Motor neuron (in vitro differentiated cells): Measurements from ENCODE around the gene LIMK2. TPM values are rescaled to one million over a fixed set of nuclear protein-coding genes. Genes with fewer than 3 reads are reported as not detected.
"Not testable (repeated sequence)": the region's sequence is repeated elsewhere in the genome, so short reads cannot be mapped to it uniquely, and the experiment has no call there.

ENCODE experiments used
- ATAC-seq, 8 experiments: fragments of 200-7000 bp; cut with Tn5 transposase; replicated peaks in 6 of 8; 2 replicates each; pipeline ENCODE4 v1.8.0; 2021; ENCODE audit warnings: mild to moderate bottlenecking in 8 of 8, moderate library complexity in 8 of 8
- H3K27ac ChIP-seq, 2 donors: fragments of 250-450 bp; sonication (Bioruptor Pico); 2 replicates each; pipeline ENCODE4 v1.9.0; 2021; ENCODE audit warnings: antibody characterized with exemption in 2 of 2, mild to moderate bottlenecking in 2 of 2, moderate library complexity in 1 of 2
- H3K4me1 ChIP-seq, 2 donors: fragments of 250-450 bp; sonication (Bioruptor Pico); replicated peaks in 1 of 2; 2 replicates each; pipeline ENCODE4 v1.6.1; 2021; ENCODE audit warnings: antibody characterized with exemption in 2 of 2, mild to moderate bottlenecking in 2 of 2, moderate library complexity in 1 of 2
- H3K4me3 ChIP-seq, 5 donors: fragments of 250-450 bp; sonication (Bioruptor Pico); 2 replicates each; pipeline ENCODE4 v1.9.0; 2021; ENCODE audit warnings: antibody characterized with exemption in 5 of 5, mild to moderate bottlenecking in 5 of 5, moderate library complexity in 4 of 5
- WGBS, 10 experiments: fragments of 450-650 bp; shearing (Covaris generic); methylation state at CpG; one replicate each; pipeline ENCODE4 v1.0.0; 2022; 5-methylcytosine and 5-hydroxymethylcytosine counted together
- in situ Hi-C, 9 experiments: fragments of 400-800 bp; cut with MboI; loops; one replicate each; pipeline ENCODE4 v1.15.0; 2021; ENCODE audit warnings: low sequenced_read_pairs in 9 of 9, low pct_unique_long_range_greater_than_20kb in 2 of 9; ENCODE audit not compliant: unreplicated experiment in 9 of 9
- total RNA-seq, 8 experiments: library from RNA; unstranded; fragments of 300-600 nt; gene quantifications; 2 replicates each; pipeline versions ENCODE4 v1.2.3 to v1.2.4, GENCODE V29; 2022

Gene LIMK2
- total RNA-seq: 10 to 100 TPM; 10.1 to 58.5 (median 26.3) TPM

GRCh38 chr22:31211862-31212730 is at the start of gene LIMK2:
LIMK2 (plus strand) TSS chr22:31212298; CDS start chr22:31212409, 111 bp downstream.
- ATAC-seq: peak; percentile 94 to 99 (median 97)
- Histone ChIP-seq H3K4me3 (peak within 1 kb of the TSS; percentile 44 to 84 (median 54)), H3K4me1 (peaks cover 5% of the 10 kb centered on the region in 2 donors), H3K27ac (no peak within 1 kb of the TSS)
- 13 to 24% (median 20%) methylated on average over 1 to 3 of the region's 64 CpGs; no CpG with 5 or more reads in 7 of the 10 experiments for WGBS, 10 experiments
- in situ Hi-C loops: no loop called here

GRCh38 chr22:31170971-31171370 is 41.1 kb upstream of the LIMK2 start:
- Histone ChIP-seq H3K27ac (no peak overlapping the region), H3K4me1 (no peaks in the 10 kb centered on the region), H3K4me3 (no peak overlapping the region)
- 93 to 100% (median 100%) methylated on average over 1 to 4 of the region's 4 CpGs; no CpG with 5 or more reads in 4 of the 10 experiments for WGBS, 10 experiments
- no peak for ATAC-seq
- in situ Hi-C loops: no loop called here

GRCh38 chr22:31171734-31172133 is 40.4 kb upstream of the LIMK2 start:
- 74 to 100% (median 100%) methylated on average over 1 to 5 of the region's 9 CpGs; no CpG with 5 or more reads in 5 of the 10 experiments for WGBS, 10 experiments
- H3K4me1 ChIP-seq, in situ Hi-C loops, H3K4me3 ChIP-seq, H3K27ac ChIP-seq, ATAC-seq: not testable (repeated sequence)

GRCh38 chr22:31173386-31174145 is 38.5 kb upstream of the LIMK2 start:
- ATAC-seq: peak in 3 of 8 experiments; percentile 35 to 76 (median 67)
- 10 to 100% (median 84%) methylated on average over 1 to 5 of the region's 5 CpGs; no CpG with 5 or more reads in 2 of the 10 experiments for WGBS, 10 experiments
- in situ Hi-C loops: no loop called here

GRCh38 chr22:31176923-31177322 is 35.2 kb upstream of the LIMK2 start:
- WGBS, 10 experiments: 60 to 100% (median 80%) methylated on average over 1 of the region's 1 CpG; no CpG with 5 or more reads in 5 of the 10 experiments
- no peak overlapping the region for H3K27ac ChIP-seq
- in situ Hi-C loops: no loop called here

More at GRCh38 chr22:31173386-31174145, 38.5 kb upstream of the LIMK2 start:
- Histone ChIP-seq H3K4me3 (no peak overlapping the region), H3K27ac (no peak overlapping the region), H3K4me1 (no peaks in the 10 kb centered on the region)

GRCh38 chr22:31177420-31178162 is 34.5 kb upstream of the LIMK2 start:
- H3K4me3 ChIP-seq: no peak overlapping the region
- no peaks in the 10 kb centered on the region for H3K4me1 ChIP-seq
- ATAC-seq: peak in 3 of 8 experiments; percentile 39 to 64 (median 53)
- H3K27ac ChIP-seq: no peak overlapping the region
- 31 to 100% (median 79%) methylated on average over 1 to 6 of the region's 6 CpGs; no CpG with 5 or more reads in 2 of the 10 experiments for WGBS, 10 experiments
- in situ Hi-C loops: no loop called here

More at GRCh38 chr22:31176923-31177322, 35.2 kb upstream of the LIMK2 start:
- Histone ChIP-seq H3K4me3 (no peak overlapping the region), H3K4me1 (no peaks in the 10 kb centered on the region)
- ATAC-seq: no peak

- 72 to 100% (median 100%) methylated on average over 1 to 2 of the region's 2 CpGs for WGBS, 10 experiments
- no peak overlapping the region for H3K27ac ChIP-seq
- no peaks in the 10 kb centered on the region for H3K4me1 ChIP-seq
- no peak for ATAC-seq
- H3K4me3 ChIP-seq: no peak overlapping the region
- in situ Hi-C loops: no loop called here
Measured at GRCh38 chr22:31178859-31179258, 33.2 kb upstream of the LIMK2 start.

- in situ Hi-C loops: no loop called here
- ATAC-seq: peak in 4 of 8 experiments; percentile 64 to 95 (median 92)
- Histone ChIP-seq H3K27ac (no peak overlapping the region), H3K4me3 (no peak overlapping the region), H3K4me1 (no peaks in the 10 kb centered on the region)
- WGBS, 10 experiments: 20 to 80% methylated on average over 1 of the region's 1 CpG; no CpG with 5 or more reads in 8 of the 10 experiments
Measured at GRCh38 chr22:31179345-31179744, 32.8 kb upstream of the LIMK2 start.

GRCh38 chr22:31184015-31184414 is 28.1 kb upstream of the LIMK2 start:
- H3K27ac ChIP-seq: no peak overlapping the region
- no CpG with 5 or more reads among the region's 30 CpGs for WGBS, 10 experiments
- in situ Hi-C loops: no loop called here

GRCh38 chr22:31185056-31185455 is 27.0 kb upstream of the LIMK2 start:
- in situ Hi-C loops: no loop called here
- WGBS, 10 experiments: 80 to 100% (median 100%) methylated on average over 1 to 5 of the region's 5 CpGs; no CpG with 5 or more reads in 2 of the 10 experiments
- no peaks in the 10 kb centered on the region for H3K4me1 ChIP-seq

More at GRCh38 chr22:31184015-31184414, 28.1 kb upstream of the LIMK2 start:
- Histone ChIP-seq H3K4me3 (no peak overlapping the region), H3K4me1 (no peaks in the 10 kb centered on the region)
- ATAC-seq: no peak

GRCh38 chr22:31187627-31188026 is 24.5 kb upstream of the LIMK2 start:
- WGBS, 10 experiments: 60 to 96% (median 81%) methylated on average over 1 to 6 of the region's 6 CpGs; no CpG with 5 or more reads in 3 of the 10 experiments
- Histone ChIP-seq H3K27ac (no peak overlapping the region), H3K4me1 (peaks cover 0 to 6% of the 10 kb centered on the region in 2 donors), H3K4me3 (no peak overlapping the region)
- in situ Hi-C loops: no loop called here
- ATAC-seq: no peak

More at GRCh38 chr22:31185056-31185455, 27.0 kb upstream of the LIMK2 start:
- no peak for ATAC-seq
- no peak overlapping the region for H3K27ac ChIP-seq
- no peak overlapping the region for H3K4me3 ChIP-seq

GRCh38 chr22:31192513-31192912 is 19.6 kb upstream of the LIMK2 start:
- no peak overlapping the region for H3K4me3 ChIP-seq
- peak in 5 of 8 experiments; percentile 29 to 91 (median 83) for ATAC-seq
- H3K27ac ChIP-seq: peak overlapping the region; percentile 47 to 55
- WGBS, 10 experiments: 57 to 100% (median 81%) methylated on average over 1 to 2 of the region's 2 CpGs; no CpG with 5 or more reads in 3 of the 10 experiments
- peaks cover 0 to 8% of the 10 kb centered on the region in 2 donors for H3K4me1 ChIP-seq
- in situ Hi-C loops: no loop called here
